Measurements from ENCODE around the gene CDV3. TPM values are rescaled to one million over a fixed set of nuclear protein-coding genes. Genes with fewer than 3 reads are reported as not detected.
"Not testable (repeated sequence)": the region's sequence is repeated elsewhere in the genome, so short reads cannot be mapped to it uniquely, and the experiment has no call there.

Gene CDV3
- total RNA-seq = 100 to 1,000 TPM; 211 to 212 TPM

- intact Hi-C loops (cut with micrococcal nuclease) = loop anchor here (2.0 kb wide), 1 partner anchor 83 kb away; no protein-coding TSS in a partner anchor
- Mint-ChIP-seq H3K4me3 (peak within 1 kb of the TSS; percentile 90), H3K9me3 (no peaks in the 10 kb centered on the region), H3K36me3 (ENCODE audit: low read depth) (peaks cover 41% of the 10 kb centered on the region), H3K4me1 (ENCODE audit: low read depth) (peaks cover 48% of the 10 kb centered on the region), H3K27me3 (no peaks in the 10 kb centered on the region), H3K27ac (peak within 1 kb of the TSS; percentile 100)
- DNase-seq (no peak), ATAC-seq (peak; percentile 27)
- CTCF ChIA-PET = interaction anchor here (0.9 to 8.8 kb wide), 12 partner anchors 10 to 150 kb away, joined by 3 to 89 read pairs (median 4); no protein-coding TSS in a partner anchor
- POLR2A ChIA-PET = interaction anchor here (0.6 to 10.6 kb wide), 16 partner anchors 10 to 372 kb away, joined by 3 to 87 read pairs (median 4); no protein-coding TSS in a partner anchor
- TF ChIP-seq CTCF (IDR thresholded peaks at IDR 0.05) = no peak
Observed at GRCh38 chr3:133573629-133574194, at the start of gene CDV3. CDV3 (plus strand) TSS chr3:133573686; CDS start chr3:133574045, 359 bp downstream.

GRCh38 chr3:133523758-133524157 lies 49.7 kb upstream of the CDV3 start:
- H3K4me3 Mint-ChIP-seq; POLR2A ChIA-PET; intact Hi-C loops (cut with micrococcal nuclease); H3K27me3 Mint-ChIP-seq; H3K9me3 Mint-ChIP-seq; DNase-seq; H3K36me3 Mint-ChIP-seq (ENCODE audit: low read depth); ATAC-seq; H3K4me1 Mint-ChIP-seq (ENCODE audit: low read depth); CTCF ChIA-PET; H3K27ac Mint-ChIP-seq: not testable (repeated sequence)

GRCh38 chr3:133525435-133525834 lies 48.1 kb upstream of the CDV3 start:
- CTCF ChIA-PET = no interaction called here
- no peak overlapping the region for H3K4me3 Mint-ChIP-seq

GRCh38 chr3:133527081-133527715 lies 46.3 kb upstream of the CDV3 start:
- H3K27ac Mint-ChIP-seq = no peak overlapping the region
- intact Hi-C loops (cut with micrococcal nuclease) = no loop called here

More at GRCh38 chr3:133525435-133525834, 48.1 kb upstream of the CDV3 start:
- DNase-seq = no peak
- Mint-ChIP-seq H3K36me3 (ENCODE audit: low read depth) (no peaks in the 10 kb centered on the region), H3K4me1 (ENCODE audit: low read depth) (no peaks in the 10 kb centered on the region), H3K27ac (no peak overlapping the region), H3K9me3 (peaks cover 6% of the 10 kb centered on the region), H3K27me3 (no peaks in the 10 kb centered on the region)
- ATAC-seq = no peak
- POLR2A ChIA-PET = no interaction called here
- intact Hi-C loops (cut with micrococcal nuclease) = no loop called here
- TF ChIP-seq CTCF (IDR thresholded peaks at IDR 0.05) = no peak

GRCh38 chr3:133529809-133530208 lies 43.7 kb upstream of the CDV3 start:
- ATAC-seq = no peak
- H3K4me3 Mint-ChIP-seq = no peak overlapping the region
- no peak for DNase-seq
- POLR2A ChIA-PET = no interaction called here
- no peak for TF ChIP-seq CTCF (IDR thresholded peaks at IDR 0.05)
- peaks cover 6% of the 10 kb centered on the region for H3K9me3 Mint-ChIP-seq
- CTCF ChIA-PET = interaction anchor here (1.0 kb wide), 1 partner anchor 43 kb away, joined by 3 read pairs; no protein-coding TSS in a partner anchor
- intact Hi-C loops (cut with micrococcal nuclease) = no loop called here
- H3K27ac Mint-ChIP-seq = no peak overlapping the region
- no peaks in the 10 kb centered on the region for H3K36me3 Mint-ChIP-seq (ENCODE audit: low read depth)
- no peaks in the 10 kb centered on the region for H3K4me1 Mint-ChIP-seq (ENCODE audit: low read depth)
- H3K27me3 Mint-ChIP-seq = no peaks in the 10 kb centered on the region

More at GRCh38 chr3:133527081-133527715, 46.3 kb upstream of the CDV3 start:
- Mint-ChIP-seq H3K36me3 (ENCODE audit: low read depth) (no peaks in the 10 kb centered on the region), H3K9me3 (peaks cover 6% of the 10 kb centered on the region), H3K4me1 (ENCODE audit: low read depth) (no peaks in the 10 kb centered on the region), H3K27me3 (no peaks in the 10 kb centered on the region), H3K4me3 (no peak overlapping the region)
- no peak for ATAC-seq
- no peak for TF ChIP-seq CTCF (IDR thresholded peaks at IDR 0.05)
- CTCF ChIA-PET = interaction anchor here (1.2 kb wide), 1 partner anchor 801 kb away, joined by 3 read pairs; no protein-coding TSS in a partner anchor
- DNase-seq = no peak
- POLR2A ChIA-PET = no interaction called here
